Measurements from ENCODE around the gene DENND1A.
"Not testable (repeated sequence)": the region's sequence is repeated elsewhere in the genome, so short reads cannot be mapped to it uniquely, and the experiment has no call there.

The DENND1A gene

DNA sequence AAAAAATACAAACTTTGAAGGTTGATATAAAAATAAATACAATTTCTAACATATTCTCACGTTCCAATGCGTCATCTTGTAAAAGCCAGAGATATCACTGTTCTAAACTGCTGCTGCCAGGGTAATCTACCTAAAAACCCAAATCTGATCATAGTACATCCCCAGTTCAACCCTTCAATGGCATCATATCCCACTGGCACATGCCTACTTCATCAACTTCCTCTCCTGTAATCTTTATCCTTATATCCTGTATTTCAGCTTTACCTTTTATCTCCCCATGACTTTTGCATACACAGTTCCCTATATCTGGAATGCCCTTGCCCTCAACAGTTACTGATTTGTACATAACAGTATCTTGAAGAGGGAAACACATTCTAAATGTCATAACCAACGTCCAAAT, 7.5 kb downstream of the DENND1A start:
- DNase-seq, result no peak

DNA sequence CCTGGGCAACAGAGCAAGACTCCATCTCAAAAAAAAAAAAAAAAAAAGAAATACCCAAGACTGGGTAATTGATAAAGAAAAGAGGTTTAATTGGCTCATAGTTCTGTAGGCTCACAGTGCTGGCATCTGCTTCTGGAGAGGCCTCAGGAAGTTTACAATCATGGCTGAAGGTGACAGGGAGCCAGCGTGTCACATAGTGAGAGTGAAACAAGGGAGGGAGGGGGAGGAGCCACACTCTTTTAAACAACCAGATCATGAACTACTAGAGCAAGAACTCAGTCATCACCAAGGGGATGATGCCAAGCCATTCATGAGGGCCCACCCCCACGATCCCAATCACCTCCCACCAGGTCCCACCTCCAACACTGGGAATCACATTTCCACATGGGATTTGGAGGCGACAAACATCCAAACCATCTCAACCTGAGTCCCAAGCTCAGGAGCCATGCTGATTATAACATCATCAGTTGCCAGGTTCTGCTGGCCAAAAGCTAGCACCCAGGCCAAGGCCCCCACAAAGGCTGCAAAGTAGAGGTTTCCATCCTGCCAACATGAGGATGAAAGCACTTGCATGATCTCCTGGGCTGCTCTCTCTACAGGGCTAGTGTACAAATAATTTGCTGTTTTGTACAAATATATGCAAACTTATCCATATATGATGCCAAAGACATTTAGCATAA, 15.3 kb downstream of the DENND1A start:
- DNase-seq, result no peak

DNA sequence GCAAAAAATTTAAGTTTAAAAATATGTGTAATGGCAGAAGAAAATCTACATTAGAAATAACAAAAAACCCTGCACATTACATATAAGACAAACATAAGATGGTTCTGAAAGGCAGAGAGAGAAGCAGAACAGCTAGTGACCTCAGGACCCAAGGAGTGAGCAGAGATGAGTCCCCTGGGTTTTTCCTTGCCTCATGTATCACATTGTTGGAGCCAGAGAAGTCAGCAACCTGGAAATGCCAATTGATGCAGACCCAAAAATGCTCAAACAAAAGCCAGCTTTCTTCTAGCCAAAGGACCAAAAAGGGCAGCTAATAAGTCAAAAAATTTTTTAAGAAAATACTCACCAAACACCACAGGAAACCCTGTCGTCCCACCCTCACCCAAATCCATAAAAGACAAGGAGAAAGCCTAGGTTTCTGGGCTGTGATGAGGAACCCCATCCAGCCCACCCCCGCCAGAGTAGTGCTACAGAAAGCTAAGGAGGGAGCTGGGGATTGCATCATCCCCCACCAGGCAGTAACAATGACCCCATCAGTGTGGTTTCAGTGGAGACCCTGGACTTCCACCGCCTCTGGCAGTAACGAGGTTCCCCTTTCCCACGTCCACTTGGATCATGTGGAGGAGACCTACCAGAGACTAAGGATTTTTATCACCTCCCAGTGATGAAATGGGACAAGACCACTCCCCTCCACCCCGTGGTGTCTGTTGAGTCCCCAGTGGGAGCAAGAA, 17.6 kb downstream of the DENND1A start:
- DNase-seq, result no peak

DNA sequence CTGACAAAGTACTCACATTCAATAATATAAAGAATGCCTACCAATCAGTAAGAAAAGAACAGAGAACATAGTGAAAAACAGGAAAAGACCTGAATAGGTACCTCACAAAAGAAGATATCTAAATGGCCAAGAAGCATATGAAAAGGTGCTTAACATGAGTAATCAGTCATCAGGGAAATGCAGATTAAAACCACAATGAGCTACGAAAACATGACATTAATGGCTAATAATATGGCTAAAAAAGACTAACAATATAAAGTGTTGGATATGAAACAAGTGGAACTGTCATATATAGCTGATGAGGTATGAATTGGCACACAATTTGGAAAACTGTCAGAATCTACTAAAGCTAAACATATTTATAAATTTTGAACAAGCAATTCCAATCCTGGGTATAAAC, 18.9 kb downstream of the DENND1A start:
- DNase-seq, result no peak

GRCh38 chr9:123909192-123909591, 20.7 kb downstream of the DENND1A start:
- not testable (repeated sequence) for DNase-seq

DNA sequence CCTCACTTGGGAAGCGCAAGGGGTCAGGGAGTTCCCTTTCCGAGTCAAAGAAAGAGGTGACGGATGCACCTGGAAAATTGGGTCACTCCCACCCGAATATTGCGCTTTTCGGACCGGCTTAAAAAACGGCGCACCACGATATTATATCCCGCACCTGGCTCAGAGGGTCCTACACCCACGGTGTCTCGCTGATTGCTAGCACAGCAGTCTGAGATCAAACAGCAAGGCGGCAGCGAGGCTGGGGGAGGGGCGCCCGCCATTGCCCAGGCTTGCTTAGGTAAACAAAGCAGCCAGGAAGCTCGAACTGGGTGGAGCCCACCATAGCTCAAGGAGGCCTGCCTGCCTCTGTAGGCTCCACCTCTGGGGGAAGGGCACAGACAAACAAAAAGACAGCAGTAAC, 26.4 kb downstream of the DENND1A start:
- DNase-seq, result not testable (repeated sequence)

DNA sequence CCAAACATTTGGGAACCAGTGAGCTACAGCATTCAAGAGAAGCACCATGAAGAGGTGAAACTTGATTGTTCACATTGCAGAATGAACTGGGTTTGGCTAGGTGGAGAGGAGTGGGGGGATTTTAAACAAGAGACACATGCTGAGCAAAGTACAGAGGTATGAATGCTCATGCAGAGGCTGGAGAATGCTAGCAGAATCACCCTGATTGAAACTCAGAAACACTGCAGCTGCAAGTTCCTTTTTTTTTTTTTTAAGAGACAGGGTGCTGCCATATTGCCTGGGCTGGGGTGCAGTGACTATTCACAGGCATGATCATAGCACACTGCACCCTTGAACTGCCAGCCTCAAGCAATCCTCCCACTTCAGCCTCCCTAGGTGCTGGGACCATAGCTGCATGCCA, 35.1 kb downstream of the DENND1A start:
- DNase-seq, result no peak

DNA sequence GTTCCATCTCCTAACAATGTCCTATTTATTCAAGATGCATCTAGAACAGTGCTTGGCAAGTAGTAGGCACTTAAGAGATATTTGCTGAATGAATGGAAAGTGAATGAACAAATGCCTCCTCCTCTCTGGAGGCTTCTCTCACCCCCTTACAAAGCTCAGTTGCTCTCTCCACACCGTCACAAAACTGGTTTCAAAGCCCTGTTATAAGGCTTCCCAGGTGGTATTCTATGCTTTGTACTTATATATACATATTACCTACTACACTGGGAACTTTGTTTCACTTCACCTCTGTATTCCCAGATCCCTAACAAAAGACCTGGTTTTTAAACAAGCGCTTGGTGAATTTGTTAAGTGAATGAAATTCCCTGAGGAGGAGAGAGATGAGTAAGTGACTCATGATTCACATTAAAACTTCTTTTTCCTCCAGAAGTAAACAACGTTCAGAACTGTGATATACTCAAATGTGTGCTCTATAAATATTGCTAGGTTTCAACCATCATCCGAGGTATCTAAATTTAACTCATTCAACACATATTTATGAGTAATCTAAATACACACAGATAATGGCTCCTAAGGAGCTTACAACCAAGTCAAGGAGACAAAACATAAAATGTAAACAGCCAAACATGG, 36.0 kb downstream of the DENND1A start:
- no peak for DNase-seq

GRCh38 chr9:123893115-123893514, 36.8 kb downstream of the DENND1A start:
- no peak for DNase-seq

DNA sequence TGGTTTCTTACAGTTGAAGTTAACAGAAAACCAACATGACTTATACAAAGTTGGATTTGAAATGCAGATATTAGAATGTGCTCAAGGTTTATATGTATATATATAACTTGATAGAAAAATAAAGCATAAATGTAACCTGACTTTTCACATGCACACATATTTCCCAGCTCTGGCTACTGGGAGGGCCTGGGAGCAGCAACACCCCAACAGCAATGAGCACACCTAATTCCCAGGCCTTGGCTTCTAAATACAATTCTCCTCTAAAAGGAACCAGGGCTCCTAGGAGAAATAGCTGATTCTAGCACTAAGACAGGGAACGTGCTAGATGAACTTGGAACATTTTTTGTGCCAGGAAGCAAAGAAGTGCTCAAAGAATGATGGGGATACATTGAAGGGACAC, 42.1 kb downstream of the DENND1A start:
- no peak for DNase-seq

DNA sequence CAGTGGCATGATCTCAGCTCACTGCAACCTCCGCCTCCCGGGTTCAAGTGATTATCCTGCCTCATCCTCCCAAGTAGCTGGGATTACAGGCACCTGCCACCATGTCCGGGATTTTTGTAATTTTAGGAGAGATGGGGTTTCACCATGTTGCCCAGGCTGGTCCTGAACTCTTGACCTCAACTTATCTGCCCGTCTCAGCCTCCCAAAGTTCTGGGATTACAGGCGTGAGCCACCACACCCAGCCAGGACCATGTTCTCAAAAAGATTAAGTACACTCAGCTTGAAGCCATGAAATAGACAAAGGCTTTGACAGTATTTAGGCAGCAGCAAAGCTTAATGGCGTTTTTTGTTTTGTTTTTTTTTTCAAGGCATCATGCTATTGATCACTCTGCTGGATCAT, 44.1 kb downstream of the DENND1A start:
- DNase-seq, result not testable (repeated sequence)

- no peak for DNase-seq
Observed at GRCh38 chr9:123883634-123884033, 46.3 kb downstream of the DENND1A start.

- DNase-seq, result no peak
Observed at GRCh38 chr9:123881604-123882003, 48.3 kb downstream of the DENND1A start.

GRCh38 chr9:123880420-123880819, 49.5 kb downstream of the DENND1A start:
- DNase-seq, result no peak

GRCh38 chr9:123876750-123877149, 53.2 kb downstream of the DENND1A start:
- DNase-seq, result no peak

- DNase-seq, result no peak
Observed at GRCh38 chr9:123872710-123873109, 57.2 kb downstream of the DENND1A start.

GRCh38 chr9:123871781-123872180, 58.1 kb downstream of the DENND1A start:
- no peak for DNase-seq

DNA sequence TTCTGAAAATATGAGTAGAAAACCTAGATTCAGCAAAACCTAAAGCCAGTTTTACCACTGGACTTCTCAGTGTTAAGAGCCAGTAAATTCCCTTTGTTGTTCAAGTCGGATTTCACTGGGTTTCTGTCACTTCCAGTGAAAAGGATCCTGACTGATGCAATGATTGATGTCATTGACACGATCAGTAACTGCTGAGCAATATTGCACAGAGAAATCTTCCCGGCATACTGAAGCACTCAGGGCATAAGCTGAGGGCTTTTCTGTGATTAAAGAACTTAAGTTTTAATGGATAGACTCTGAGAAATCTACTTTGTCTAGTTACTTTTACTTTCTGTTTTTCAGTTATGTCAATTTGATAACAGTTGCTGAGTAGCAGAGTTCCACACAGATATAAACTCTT, 61.9 kb downstream of the DENND1A start:
- DNase-seq, result no peak

DNA sequence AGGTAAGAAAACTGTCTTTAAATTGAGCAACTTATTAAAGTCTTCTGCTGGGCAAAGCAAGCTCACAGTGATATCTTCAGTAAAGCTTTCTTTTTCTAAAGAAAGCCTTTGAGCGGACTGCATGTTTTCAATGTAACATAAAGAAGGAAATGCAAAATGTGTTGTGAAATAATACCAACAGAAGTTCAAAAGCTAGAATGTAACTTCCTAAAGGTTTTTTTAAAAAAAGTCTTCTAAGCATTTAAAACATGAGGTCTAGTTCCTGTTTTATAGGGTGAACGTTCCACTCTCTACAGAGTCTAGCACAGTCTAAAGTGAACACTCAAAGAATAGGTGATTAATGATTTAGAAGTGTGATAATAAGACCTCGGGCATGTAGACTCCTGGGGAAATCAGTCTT, 62.9 kb downstream of the DENND1A start:
- no peak for DNase-seq

DNA sequence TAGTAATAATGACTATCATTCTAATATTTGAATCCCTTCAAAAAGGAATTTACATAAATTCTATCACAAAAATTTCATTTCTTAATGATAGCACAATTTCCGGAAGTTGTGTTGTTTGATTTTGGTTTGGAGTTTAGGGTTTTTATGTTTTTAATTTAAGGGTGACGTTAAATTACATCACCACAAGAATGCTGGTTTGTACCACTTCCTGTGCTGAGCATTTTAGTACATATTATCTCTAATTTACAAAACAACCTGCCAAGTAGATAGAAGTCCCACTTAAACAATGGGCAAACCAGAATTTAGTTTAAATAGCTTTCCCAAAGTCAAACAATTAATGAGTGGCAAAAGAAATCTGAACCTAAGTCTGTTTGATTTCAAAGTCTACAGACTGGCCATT, 63.4 kb downstream of the DENND1A start:
- DNase-seq, result no peak

DNA sequence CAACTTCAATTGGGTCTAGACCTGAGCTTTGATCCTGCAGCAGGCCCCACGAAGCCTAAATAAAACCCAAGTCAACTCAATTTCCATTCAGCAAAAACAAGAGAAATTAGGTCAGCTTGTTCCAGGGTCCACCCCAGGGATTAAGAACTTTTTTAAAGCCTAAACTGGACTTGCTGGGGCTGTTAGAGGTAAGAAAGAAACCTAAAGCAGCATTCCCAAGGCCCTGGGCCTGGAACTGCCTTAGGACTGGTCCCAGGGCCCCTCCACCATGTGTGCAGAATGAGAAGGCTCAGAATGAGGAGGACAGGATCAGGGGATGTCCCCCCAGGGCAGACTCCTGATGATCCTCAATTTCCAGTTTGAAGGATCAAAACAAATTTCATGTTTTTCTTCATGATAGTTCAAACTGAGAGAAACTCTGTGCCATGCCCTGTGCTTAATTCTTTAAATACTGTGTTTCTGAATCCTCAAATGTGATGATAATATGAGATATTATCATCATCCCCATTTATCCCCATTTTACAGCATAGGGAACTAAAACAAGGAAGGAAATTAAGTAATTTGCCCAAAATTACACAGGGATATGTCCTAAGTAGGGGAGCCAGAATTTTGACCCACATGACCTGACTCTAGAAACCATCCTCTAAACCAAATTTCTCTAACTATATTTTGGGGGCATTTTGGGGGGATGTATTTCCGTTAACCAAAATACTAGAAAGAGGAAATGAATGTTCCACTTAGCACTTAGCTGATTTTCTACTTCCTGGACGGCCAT, 64.5 kb downstream of the DENND1A start:
- no peak for DNase-seq

GRCh38 chr9:123864251-123864650, 65.7 kb downstream of the DENND1A start:
- no peak for DNase-seq

- DNase-seq, result no peak
Observed at GRCh38 chr9:123863164-123863855, 66.6 kb downstream of the DENND1A start.
